ENCODE measurements around the gene CBARP. TPM values are rescaled to one million over a fixed set of nuclear protein-coding genes. Genes with fewer than 3 reads are reported as not detected.

Gene CBARP
- polyA plus RNA-seq, 6 donors from 2014 or later: not detected

DNA sequence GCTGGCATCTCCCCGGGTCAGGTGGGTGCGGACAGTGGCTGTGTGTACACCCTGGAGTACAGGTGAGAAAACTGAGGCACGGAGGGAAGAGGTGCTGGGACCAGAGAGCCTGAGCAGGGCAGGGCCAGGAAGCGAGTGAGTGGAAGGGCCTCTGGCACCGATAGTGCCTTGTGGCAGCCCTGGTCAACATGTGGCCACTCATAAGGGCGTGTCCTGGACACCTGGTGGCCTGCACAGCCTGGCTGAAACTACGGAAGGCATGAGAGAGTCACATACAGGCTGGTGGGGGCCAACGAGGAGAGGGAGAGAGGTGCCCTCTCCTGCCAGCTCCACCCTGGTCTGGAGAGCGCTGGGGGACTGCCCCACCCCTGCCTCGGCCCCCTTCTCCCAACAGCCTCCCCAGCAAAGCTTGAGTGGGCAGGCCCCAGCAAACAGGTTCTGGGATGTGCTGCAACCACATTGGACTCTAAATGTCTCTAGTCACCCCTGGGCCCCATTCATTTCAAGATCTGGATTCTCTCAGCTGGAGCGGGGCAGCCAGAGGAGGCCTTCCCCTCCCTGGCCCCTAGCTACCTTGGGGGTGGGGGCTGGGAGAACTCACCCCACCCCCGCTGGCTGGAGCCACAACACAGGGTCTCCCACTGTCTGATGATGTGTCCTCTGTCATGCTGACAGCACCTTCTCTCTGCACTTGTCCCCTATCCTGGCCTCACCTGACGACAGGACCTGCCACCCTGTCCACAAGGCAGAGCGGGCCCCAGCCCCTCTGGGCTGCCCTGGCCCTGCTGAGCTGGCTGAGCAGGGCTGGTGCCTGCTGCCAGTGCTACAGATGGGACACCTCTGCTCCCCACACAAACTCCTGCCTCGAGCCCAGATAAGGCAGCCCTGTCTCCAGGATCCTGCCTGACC lies 5.8 kb downstream of the CBARP start:
- Mint-ChIP-seq H3K36me3 (no peaks in the 10 kb centered on the region), H3K9me3 (no peaks in the 10 kb centered on the region), H3K27me3 (no peaks in the 10 kb centered on the region), H3K4me1 (no peaks in the 10 kb centered on the region), H3K4me3 (no peak overlapping the region), H3K27ac (peak overlapping the region in 1 of 6 donors; percentile 86)
- DNase-seq: no peak
- no peak for ATAC-seq (ENCODE audit: low read depth in 2 of 2)

DNA sequence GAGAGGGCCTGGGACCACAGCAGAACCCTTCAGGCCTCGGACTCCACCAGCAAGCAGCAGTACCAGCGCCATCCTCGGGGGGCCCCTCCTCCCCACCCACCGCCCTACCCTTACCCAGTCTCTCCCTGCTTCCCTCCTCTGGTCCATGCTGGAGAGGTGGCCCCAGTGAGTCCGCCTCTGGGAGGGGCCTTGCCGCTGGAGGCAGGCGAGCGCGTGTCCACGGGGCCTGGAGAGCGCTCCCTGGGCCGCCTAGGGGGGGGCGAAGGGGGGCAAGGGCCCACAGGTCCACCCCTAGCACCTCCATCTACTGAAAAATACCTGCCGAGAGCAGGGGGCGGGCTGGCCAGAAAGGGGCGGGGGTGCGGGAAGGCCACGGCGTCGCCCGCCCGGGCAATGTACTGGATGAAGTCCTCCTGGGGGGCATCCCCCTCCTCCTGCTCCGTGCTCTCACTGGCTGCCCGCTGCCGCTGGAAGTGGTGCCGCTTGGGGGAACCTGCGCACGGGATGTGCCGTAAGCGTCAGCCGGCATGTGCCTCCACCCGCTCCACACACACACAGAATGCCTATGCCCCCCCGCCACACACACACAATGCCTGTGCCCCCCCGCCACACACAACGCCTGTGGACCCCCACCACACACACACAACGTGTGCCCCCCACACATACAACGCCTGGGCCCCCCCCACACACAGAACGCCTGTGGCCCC lies 6.9 kb downstream of the CBARP start:
- no peak for ATAC-seq (ENCODE audit: low read depth in 2 of 2)
- Mint-ChIP-seq H3K9me3 (no peaks in the 10 kb centered on the region), H3K36me3 (no peaks in the 10 kb centered on the region), H3K27me3 (no peaks in the 10 kb centered on the region), H3K27ac (no peak overlapping the region), H3K4me1 (no peaks in the 10 kb centered on the region), H3K4me3 (no peak overlapping the region)
- no peak for DNase-seq

DNA sequence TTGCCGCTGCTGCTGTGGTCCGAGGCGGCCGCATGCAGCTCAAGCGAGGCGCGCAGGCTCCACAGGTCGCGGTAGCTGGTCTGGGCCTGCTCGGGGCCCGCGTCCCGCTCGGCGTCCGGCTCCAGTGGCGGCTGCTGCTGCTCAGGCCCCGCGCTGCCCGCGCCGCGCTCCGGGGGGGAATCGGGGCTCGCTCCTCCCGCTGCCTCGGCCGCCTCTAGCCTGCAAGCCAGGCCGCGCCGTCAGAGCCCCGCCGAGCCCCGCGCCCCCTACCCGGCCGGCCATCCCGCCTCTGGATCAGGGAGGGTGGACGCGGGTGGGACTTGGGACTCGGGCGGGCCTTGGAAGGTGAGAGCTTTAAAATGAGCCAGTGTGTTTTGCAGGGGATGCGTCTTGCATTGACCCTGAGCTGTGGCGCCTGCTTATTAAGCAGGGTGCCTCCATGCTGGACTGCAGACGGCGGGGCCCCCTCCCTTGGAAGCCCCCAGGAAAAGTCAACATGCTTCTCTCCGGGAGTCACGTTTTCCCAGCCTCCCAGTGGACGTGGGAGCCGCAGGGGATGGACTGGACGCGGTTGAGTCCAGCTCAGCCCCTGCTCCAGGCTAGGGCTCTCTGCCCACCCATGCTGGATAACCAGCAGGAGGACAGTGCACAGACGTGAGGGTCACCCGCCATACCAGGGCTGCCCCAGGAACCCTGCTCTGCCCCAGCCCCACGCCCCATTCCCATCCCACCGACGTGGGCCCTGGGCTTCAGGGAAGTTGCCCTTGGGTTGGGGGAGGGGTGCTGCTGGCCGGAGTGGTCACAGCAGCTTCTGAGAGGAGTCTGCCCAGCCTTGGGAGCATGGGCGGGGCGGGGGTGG lies 7.7 kb downstream of the CBARP start:
- no peaks in the 10 kb centered on the region for H3K27me3 Mint-ChIP-seq
- H3K36me3 Mint-ChIP-seq: no peaks in the 10 kb centered on the region
- H3K9me3 Mint-ChIP-seq: no peaks in the 10 kb centered on the region
- no peaks in the 10 kb centered on the region for H3K4me1 Mint-ChIP-seq
- no peak overlapping the region for H3K4me3 Mint-ChIP-seq
- DNase-seq (no peak), ATAC-seq (ENCODE audit: low read depth in 2 of 2) (no peak)
- peak overlapping the region in 1 of 6 donors; percentile 42 for H3K27ac Mint-ChIP-seq

DNA sequence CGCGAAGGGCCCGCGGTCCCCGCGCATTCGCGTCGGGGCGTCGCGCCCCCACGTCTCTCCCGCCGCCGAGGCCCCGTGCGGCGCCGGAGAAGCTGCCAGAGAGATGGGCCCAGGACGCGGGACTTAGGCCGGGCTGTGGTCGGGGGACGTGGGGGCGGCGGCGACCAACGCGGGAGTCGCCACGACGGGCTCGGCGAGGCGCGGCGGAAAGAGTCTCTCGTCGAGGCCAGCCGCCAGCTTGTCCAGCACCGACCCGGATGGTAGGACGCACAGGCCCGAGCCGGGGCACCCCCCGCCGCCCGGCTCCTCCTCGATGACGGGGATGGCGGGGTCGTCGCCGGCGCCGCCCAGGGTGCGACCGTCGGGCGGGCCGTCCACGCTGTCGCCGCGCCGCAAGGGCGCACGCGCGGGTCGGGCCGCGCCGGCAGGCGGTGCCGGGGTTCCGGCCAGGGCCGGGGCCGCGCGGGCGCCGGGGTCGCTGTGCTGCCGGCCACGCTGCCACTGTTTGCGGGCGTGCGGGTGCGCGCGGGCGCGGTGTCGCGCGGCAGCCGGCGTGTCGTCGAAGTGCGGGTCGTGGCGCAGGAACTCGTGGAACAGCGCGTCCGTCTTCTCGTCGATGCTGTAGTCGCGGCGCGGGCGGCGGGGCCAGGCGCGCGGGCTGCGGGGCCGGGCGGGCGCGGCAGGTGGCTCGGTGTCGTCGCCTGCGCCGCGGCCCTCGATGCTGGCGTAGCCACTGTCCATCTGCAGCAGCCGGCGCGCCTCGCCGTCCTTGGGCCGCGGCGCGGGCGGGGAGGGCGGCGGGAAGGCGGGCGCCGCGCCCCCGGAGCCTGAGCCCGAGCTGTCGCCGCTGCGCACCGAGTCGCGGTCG lies 8.5 kb downstream of the CBARP start:
- no peaks in the 10 kb centered on the region for H3K4me1 Mint-ChIP-seq
- H3K27ac Mint-ChIP-seq: no peak overlapping the region
- no peaks in the 10 kb centered on the region for H3K9me3 Mint-ChIP-seq
- no peaks in the 10 kb centered on the region for H3K27me3 Mint-ChIP-seq
- ATAC-seq (ENCODE audit: low read depth in 2 of 2): no peak
- no peaks in the 10 kb centered on the region for H3K36me3 Mint-ChIP-seq
- no peak overlapping the region for H3K4me3 Mint-ChIP-seq
- DNase-seq: no peak

DNA sequence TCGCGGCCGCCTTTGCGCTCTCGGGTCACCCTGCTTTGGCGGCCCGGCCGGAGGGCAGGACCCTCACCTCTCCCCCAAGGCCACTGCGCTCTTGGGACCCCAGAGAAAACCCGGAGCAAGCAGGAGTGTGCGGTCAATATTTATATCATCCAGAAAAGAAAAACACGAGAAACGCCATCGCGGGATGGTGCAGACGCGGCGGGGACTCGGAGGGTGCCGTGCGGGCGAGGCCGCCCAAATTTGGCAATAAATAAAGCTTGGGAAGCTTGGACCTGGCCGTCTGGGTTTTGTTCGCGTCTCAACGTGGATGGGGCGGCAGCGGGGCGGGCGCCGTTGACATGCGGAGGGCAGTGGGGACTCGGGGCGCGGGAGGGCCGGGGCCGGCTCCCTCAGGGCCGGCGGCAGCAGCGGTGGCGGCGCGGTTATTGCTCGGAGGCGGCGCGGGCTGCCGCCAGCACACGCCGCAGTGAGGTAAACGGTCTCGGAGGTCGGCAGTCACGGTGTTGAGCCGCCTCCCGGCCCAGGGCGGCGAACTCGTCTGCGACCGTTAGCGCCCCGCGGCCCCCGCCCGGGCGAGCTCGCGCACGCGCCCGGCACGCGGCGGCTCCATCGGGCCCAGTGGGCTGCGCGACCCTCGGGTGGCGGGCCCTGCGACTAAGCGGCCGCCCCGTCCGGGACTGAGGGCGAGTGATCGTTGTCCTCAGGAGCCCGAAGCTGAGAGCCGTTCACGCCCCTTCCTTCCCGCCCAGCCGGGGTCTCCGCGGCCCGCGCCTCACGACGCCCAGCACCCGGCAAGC lies 9.4 kb downstream of the CBARP start:
- Mint-ChIP-seq H3K4me1 (no peaks in the 10 kb centered on the region), H3K36me3 (no peaks in the 10 kb centered on the region), H3K27me3 (no peaks in the 10 kb centered on the region), H3K27ac (no peak overlapping the region), H3K9me3 (no peaks in the 10 kb centered on the region), H3K4me3 (no peak overlapping the region)
- no peak for DNase-seq
- no peak for ATAC-seq (ENCODE audit: low read depth in 2 of 2)

DNA sequence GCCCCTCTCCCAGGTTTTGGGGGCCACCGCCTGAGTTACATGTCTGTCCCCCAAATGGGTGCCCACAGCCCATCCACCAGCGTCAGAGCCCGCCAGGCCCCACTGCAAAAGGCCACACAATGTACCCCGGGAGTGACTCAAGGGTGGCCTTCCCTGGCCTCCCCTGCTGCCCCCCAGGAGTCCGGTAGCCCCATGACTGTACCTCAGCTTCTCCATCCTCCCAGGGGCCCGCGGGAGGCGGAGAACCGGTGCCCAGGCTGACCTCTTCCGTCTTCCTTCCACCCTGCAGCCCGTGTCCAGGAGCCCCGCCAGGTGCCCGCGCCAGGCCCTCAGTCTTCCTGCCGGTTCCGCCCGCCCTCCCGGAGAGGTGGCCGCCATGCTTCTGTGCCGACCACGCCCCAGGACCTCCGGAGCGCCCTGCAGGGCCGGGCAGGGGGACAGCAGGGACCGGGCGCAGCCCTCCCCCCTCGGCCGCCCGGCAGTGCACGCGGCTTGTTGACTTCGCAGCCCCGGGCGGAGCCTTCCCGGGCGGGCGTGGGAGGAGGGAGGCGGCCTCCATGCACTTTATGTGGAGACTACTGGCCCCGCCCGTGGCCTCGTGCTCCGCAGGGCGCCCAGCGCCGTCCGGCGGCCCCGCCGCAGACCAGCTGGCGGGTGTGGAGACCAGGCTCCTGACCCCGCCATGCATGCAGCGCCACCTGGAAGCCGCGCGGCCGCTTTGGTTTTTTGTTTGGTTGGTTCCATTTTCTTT lies 10.3 kb downstream of the CBARP start:
- Mint-ChIP-seq H3K36me3 (no peaks in the 10 kb centered on the region), H3K27me3 (no peaks in the 10 kb centered on the region), H3K4me1 (no peaks in the 10 kb centered on the region), H3K27ac (peak overlapping the region in 1 of 6 donors; percentile 38), H3K4me3 (no peak overlapping the region), H3K9me3 (no peaks in the 10 kb centered on the region)
- ATAC-seq (ENCODE audit: low read depth in 2 of 2) (no peak), DNase-seq (no peak)

DNA sequence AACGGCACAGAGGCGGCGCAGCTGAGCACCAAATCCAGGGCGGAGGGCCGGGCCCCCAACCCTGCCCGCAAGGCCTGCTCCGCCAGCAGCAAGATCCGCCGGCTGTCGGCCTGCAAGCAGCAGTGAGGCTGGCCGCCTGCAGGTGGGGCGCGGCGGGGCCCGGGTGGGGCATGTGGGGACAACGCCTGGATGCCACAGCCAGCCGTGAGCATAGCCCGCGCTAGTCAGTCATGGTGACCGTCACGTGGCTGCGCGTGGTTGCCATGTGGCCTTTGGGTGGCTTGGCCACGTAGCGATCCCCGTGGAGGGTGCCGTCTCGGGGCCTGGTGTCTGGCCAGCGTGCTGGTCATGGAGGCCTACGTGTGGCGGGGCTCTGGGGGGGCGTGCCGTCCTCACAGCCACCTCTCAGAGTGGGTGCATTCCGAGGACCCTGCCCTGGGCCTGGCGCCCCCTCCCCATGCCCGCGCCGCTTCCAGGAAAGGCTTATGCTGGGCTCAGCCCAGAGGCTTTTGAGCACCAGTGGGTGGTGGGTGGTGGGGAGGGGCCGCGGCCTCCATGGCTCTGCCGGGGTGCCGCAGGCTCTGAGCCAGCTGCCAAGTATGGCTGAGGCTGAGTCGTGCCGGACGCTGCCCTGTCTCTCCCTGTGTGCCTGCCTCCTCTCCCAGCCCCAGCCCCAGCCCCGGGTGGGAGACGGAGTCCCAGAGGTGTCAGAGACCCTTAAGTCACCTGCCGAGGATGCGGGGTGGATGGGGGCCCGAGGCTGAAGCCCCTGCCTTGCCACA lies 11.1 kb downstream of the CBARP start:
- ATAC-seq (ENCODE audit: low read depth in 2 of 2) (no peak), DNase-seq (no peak)
- H3K36me3 Mint-ChIP-seq: no peaks in the 10 kb centered on the region
- H3K4me3 Mint-ChIP-seq: no peak overlapping the region
- no peaks in the 10 kb centered on the region for H3K9me3 Mint-ChIP-seq
- no peaks in the 10 kb centered on the region for H3K27me3 Mint-ChIP-seq
- peak overlapping the region in 1 of 6 donors; percentile 38 for H3K27ac Mint-ChIP-seq
- no peaks in the 10 kb centered on the region for H3K4me1 Mint-ChIP-seq

DNA sequence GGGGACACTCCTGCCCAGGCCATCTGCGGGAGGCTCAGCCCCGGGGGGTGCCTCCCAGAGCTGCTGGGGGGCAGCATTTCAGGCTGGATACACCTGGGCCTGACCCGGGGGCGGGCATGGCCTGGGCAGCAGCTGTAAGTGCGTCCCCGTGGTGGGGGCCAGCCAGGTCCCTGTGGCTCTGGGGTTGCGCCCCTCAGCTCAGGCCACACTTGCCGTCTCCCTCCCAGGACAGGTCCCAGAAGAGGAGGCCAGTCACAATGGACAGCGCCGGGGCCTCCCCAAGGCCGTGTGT lies 11.6 kb downstream of the CBARP start:
- Mint-ChIP-seq H3K4me1 (no peaks in the 10 kb centered on the region), H3K4me3 (no peak overlapping the region), H3K27me3 (no peaks in the 10 kb centered on the region), H3K36me3 (no peaks in the 10 kb centered on the region), H3K9me3 (no peaks in the 10 kb centered on the region), H3K27ac (no peak overlapping the region)
- ATAC-seq (ENCODE audit: low read depth in 2 of 2) (no peak), DNase-seq (no peak)

DNA sequence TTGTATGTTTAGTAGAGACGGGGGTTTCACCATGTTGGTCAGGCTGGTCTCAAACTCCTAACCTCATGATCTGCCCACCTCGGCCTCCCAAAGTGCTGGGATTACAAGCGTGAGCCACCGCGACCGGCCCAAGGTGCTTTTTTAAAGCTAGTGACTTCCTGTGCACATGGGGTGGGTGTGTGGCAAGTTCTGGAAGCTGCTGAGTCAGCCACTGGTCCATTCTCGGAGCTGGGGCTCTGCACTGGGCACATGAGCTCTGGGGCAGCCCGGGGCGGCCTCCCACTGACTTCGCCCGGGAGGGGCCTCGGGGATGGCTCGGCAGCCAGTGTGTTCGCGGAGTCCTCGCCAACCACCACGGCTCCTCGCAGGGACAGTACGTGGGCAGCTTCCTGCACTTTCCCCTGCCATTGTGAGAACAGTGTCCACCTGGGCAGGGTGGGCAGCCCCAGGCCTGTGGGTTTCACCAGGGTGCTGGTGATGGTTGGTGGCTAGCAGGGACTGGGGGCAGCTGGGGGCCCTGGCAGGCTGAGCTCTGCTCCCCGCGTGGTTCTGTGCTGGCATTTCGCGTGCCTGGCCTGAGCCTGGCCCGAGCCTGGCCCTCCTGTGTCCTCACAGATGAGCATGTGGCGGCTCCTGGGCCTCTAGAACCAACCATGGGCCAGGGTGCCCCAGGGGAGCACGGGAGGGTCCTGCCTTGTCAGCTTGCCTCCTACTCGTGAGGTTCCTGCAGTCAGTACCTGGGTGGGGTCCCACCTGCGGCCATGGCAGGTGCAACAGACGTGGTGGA lies 12.2 kb downstream of the CBARP start:
- no peaks in the 10 kb centered on the region for H3K4me1 Mint-ChIP-seq

DNA sequence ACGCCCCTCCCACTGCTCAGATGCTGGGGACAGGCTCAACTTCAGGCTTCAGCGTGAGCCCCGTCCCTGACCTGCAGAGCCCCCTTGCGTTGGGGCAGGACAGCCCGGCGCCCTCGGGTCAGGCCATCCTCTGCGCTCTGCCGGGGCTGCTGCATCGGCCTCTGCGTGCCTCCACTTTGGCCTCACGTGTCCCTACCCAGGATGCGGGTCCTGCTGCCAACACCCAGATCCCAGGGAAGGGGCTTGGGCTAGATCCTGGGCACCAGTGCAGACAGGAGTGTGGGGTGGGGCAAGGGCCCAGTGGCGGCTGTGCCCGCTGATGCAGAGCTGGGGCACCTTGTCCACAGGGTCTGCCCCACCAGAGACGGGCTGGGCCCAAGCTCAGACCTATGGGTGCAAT lies 13.0 kb downstream of the CBARP start:
- Mint-ChIP-seq H3K9me3 (no peaks in the 10 kb centered on the region), H3K4me1 (no peaks in the 10 kb centered on the region), H3K4me3 (no peak overlapping the region), H3K27ac (no peak overlapping the region), H3K27me3 (no peaks in the 10 kb centered on the region), H3K36me3 (no peaks in the 10 kb centered on the region)
- no peak for DNase-seq
- no peak for ATAC-seq (ENCODE audit: low read depth in 2 of 2)

More for the DNA sequence above, 12.2 kb downstream of the CBARP start:
- DNase-seq: no peak
- ATAC-seq (ENCODE audit: low read depth in 2 of 2): no peak
- no peak overlapping the region for H3K4me3 Mint-ChIP-seq
- H3K36me3 Mint-ChIP-seq: no peaks in the 10 kb centered on the region
- H3K27me3 Mint-ChIP-seq: no peaks in the 10 kb centered on the region
- H3K27ac Mint-ChIP-seq: no peak overlapping the region
- no peaks in the 10 kb centered on the region for H3K9me3 Mint-ChIP-seq

Measured in naive B cell (primary cell).